Colonic mucosa (tissue), 4 donors: ENCODE data around the gene HSPB6. TPM values are rescaled to one million over a fixed set of nuclear protein-coding genes. Genes with fewer than 3 reads are reported as not detected.

Experiments
- DNase-seq: peaks from one replicate; pipeline ENCODE4 v3.0.0-alpha.2; 2020
- H3K27ac ChIP-seq: fragments of 200-600 bp; one replicate; pipeline ENCODE4 v1.8.0; 2021
- H3K27me3 ChIP-seq: fragments of 200-600 bp; one replicate; pipeline ENCODE4 v1.8.0; 2021
- H3K36me3 ChIP-seq: fragments of 200-600 bp; one replicate; pipeline ENCODE4 v1.8.0; 2021
- H3K4me1 ChIP-seq: fragments of 200-600 bp; one replicate; pipeline ENCODE4 v1.8.0; 2021; ENCODE audit warnings: mild to moderate bottlenecking
- H3K4me3 ChIP-seq: fragments of 200-600 bp; one replicate; pipeline ENCODE4 v1.8.0; 2021
- H3K9ac ChIP-seq, 2 donors: one replicate each; pipeline ENCODE4 v1.7.0; 2013; ENCODE audit warnings: control low read depth in 2 of 2, low read depth in 2 of 2, low read length in 2 of 2
- H3K9me3 ChIP-seq: fragments of 200-600 bp; one replicate; pipeline ENCODE4 v1.8.0; 2021
- CTCF ChIP-seq: fragments of 200-600 bp; IDR thresholded peaks from one replicate; pipeline ENCODE4 v1.8.0; 2022; ENCODE audit warnings: antibody characterized with exemption, mild to moderate bottlenecking
- intact Hi-C: fragments of 100-400 bp; cut with DNase I; formaldehyde crosslinking; loops from one replicate; pipeline ENCODE4 v1.14.1; 2022
- total RNA-seq, 2 donors: library from RNA; stranded (reverse); fragmentation: NEBNext Ultra II Directional in 1 of 2; extraction: Animal tissue kit (Norgen Biotek cat#: 25700) in 1 of 2; gene quantifications; one replicate each; pipeline ENCODE4 v1.2.1, GENCODE V29; 2021
- donor health status: healthy.
- donor health status: DM: no; HTN: no; CAD: no.
- donor health status: DM: no; HTN: no; CAD: no.

Gene HSPB6
- total RNA-seq, 2 donors from 2014 or later = 6.3 to 23.6 TPM

DNA sequence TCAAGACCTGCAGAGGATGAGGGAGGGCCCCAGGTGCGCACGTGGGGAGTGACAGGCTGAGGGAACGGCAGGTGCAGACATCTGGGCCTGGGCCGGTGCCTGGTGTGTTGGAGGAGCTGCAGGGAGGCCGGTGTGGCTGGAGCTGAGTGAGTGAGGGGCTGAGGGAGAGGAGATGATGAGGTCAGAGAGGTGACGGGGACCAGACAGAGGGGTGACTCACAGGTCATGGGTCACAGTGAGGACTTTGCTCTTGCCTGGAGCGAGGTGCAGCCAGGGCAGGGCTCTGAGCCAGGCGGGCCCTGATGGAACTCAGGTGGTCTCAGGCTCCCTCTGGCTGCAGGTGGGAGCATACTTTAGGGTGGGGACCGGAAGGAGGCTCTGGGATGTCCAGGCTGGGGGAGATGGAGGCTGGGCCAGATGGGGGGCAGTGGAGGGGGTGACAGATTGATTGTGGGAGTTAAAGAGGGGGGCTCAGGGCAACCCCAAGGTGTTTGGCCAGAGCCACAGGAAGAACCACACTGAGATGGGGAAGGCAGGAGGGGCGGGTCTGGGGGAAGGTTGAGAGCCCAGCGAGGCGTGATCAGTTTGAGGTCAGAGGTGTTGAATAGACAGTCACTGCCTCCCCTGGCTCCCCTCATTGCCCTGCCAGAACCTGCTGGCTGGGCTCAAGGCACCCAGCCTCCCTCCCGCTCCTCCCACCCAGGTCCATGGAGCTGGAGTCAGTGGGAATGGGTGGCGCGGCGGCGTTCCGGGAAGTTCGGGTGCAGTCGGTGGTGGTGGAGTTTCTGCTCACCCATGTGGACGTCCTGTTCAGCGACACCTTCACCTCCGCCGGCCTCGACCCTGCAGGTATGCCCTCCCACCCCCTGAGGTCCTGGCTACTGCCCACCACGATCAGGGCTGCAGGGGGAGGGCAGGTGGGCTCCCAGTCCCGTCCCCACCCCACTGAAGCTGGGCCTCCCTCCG lies 26.9 kb upstream of the HSPB6 start:
- no peak for TF ChIP-seq CTCF
- H3K4me1 ChIP-seq = no peaks in the 10 kb centered on the region
- intact Hi-C loops = no loop called here
- no peak for DNase-seq
- no peaks in the 10 kb centered on the region for H3K9me3 ChIP-seq
- H3K4me3 ChIP-seq = no peak overlapping the region
- H3K27me3 ChIP-seq = no peaks in the 10 kb centered on the region
- H3K27ac ChIP-seq = no peak overlapping the region
- no peak overlapping the region for H3K9ac ChIP-seq
- H3K36me3 ChIP-seq = no peaks in the 10 kb centered on the region

DNA sequence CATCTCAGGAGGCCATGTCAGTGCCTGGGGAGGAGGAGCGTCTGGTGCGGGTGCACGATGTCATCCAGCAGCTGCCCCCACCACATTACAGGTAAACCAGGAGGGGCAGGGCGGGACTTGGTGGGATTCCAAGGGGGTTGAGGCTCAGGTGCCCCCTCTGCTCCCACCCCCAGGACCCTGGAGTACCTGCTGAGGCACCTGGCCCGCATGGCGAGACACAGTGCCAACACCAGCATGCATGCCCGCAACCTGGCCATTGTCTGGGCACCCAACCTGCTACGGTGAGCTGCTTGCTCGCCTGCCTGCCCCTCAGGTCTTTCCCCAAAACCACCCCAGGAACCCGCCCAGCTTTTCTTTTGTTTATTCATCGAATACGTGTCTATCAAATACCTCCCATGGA lies 25.8 kb upstream of the HSPB6 start:
- Histone ChIP-seq H3K36me3 (no peaks in the 10 kb centered on the region), H3K4me3 (no peak overlapping the region), H3K27ac (no peak overlapping the region), H3K27me3 (no peaks in the 10 kb centered on the region), H3K9me3 (no peaks in the 10 kb centered on the region), H3K9ac (no peak overlapping the region), H3K4me1 (no peaks in the 10 kb centered on the region)
- DNase-seq = no peak
- TF ChIP-seq CTCF = no peak
- intact Hi-C loops = no loop called here

DNA sequence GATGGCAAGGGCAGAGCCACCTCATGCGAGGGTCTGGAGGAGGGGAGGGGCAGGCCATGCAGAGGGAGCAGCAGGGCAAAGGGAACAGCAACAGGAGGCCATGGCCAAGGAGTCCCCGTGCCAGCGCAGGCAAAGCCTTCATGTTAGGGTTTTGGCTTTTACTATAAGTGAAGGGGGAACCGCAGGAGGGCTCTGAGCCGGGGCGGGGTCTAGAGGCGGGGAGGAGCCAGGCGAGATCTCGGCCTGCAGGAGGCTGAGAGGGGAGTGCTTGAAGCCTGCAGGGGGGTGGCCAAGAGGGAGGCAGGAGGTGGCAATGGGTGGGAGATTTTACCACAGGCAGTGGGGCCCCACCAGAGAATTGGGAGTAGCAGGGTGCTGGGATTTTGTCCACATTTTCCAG lies 24.8 kb upstream of the HSPB6 start:
- Histone ChIP-seq H3K27me3 (no peaks in the 10 kb centered on the region), H3K9ac (no peak overlapping the region), H3K27ac (no peak overlapping the region), H3K9me3 (no peaks in the 10 kb centered on the region), H3K4me1 (no peaks in the 10 kb centered on the region), H3K36me3 (no peaks in the 10 kb centered on the region), H3K4me3 (no peak overlapping the region)
- intact Hi-C loops = no loop called here
- no peak for TF ChIP-seq CTCF
- no peak for DNase-seq

DNA sequence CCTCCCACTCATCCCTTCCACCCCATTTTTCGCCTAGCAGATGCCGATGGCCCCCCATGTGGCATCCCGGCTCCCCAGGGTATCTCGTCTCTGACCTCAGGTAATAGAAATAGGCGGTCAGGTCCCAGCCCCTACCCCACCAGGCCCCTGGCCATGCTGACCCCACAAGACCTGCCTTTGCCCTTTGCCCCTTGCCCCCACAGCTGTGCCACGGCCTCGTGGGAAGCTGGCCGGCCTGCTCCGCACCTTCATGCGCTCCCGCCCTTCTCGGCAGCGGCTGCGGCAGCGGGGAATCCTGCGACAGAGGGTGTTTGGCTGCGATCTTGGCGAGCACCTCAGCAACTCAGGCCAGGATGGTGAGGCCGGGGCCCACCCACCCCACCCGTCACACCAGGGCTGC lies 23.9 kb upstream of the HSPB6 start:
- DNase-seq = no peak
- no peak overlapping the region for H3K4me3 ChIP-seq
- intact Hi-C loops = no loop called here
- no peak overlapping the region for H3K9ac ChIP-seq
- H3K36me3 ChIP-seq = no peaks in the 10 kb centered on the region
- TF ChIP-seq CTCF = no peak
- no peaks in the 10 kb centered on the region for H3K9me3 ChIP-seq
- H3K4me1 ChIP-seq = no peaks in the 10 kb centered on the region
- no peaks in the 10 kb centered on the region for H3K27me3 ChIP-seq
- H3K27ac ChIP-seq = no peak overlapping the region

- no peak overlapping the region for H3K4me3 ChIP-seq
- intact Hi-C loops = no loop called here
- no peaks in the 10 kb centered on the region for H3K27me3 ChIP-seq
- no peak overlapping the region for H3K27ac ChIP-seq
- H3K4me1 ChIP-seq = no peaks in the 10 kb centered on the region
- no peak for DNase-seq
- H3K9ac ChIP-seq = no peak overlapping the region
- H3K36me3 ChIP-seq = no peaks in the 10 kb centered on the region
- no peaks in the 10 kb centered on the region for H3K9me3 ChIP-seq
- no peak for TF ChIP-seq CTCF
Observed at GRCh38 chr19:35780058-35780457, 23.2 kb upstream of the HSPB6 start.
